ENCODE data around the gene ARHGAP45.
A peak's percentile ranks its signal among the peaks of the same experiment; 100 is the strongest.

The ARHGAP45 gene

DNA sequence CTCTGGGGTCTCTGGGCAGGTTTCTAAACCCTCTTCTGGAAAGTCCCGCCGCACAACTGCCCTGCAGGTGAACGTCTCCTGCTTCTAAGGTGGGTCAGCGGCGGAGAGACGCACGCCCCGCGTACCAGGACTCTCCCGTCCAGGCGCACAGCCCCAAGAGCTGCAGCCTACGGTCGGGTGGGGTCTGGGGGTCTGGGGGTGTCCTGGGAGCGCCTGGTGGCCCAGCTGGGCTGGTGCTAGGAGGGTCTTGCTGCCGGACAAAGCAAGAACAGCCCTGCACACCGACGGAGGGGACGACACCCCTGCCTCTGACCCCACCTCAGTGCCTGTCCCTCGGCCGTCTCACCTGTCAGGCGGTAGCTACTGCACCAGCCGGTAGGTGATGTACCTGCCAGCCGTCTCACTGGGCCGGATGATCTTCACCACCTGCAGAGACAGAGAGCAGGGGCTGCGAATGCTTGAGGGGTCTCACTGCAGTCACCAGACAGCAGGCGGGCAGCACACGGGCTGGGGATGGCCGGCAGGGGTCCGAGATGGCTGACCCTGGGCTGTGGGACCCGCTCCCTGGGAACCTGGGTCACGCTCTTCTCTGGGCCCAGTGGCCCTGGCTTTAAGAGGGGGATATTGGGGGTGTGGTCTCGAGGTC is 22.3 kb downstream of the ARHGAP45 start:
- no peak for DNase-seq

- no peak for DNase-seq
Observed at GRCh38 chr19:1089891-1090290, 22.9 kb downstream of the ARHGAP45 start.

DNA sequence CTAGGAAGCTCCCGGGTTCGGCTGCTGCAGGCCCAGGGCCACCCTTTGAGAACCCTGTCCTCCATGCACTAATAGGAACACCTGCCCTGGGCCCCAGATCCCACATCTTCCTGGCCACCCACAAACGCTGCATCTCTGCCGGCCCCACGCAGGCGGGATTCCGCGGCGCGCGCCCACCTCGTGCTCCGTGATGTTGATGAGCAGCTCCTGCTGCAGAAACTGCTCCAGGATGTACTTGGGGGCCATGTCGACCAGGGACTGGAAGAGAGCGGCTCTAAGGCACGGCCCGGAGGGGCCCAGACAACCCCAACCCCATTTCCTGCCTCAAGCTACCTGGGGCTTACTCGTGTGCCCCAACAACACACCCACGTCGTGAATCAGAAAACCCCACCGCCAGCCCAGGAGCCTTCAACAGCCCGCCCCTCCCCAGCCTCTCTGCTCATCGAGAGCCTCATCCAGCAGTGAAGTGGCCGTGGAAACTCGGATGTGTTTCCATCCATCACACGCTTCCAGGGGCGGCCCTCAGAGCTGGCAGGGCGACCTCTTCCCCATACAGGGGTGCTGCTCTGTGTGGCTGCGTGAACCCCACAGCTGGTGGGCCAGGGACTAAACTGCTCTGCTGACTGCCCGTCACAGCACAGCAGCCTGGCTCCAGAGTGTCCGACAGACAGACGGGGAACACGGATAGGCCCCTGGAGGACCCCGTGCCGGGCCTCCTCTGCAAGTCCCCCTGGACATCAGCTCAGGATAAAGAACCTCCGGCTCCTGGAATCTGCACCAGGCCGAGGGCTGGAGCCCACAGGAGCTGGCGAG is 24.0 kb downstream of the ARHGAP45 start:
- DNase-seq = no peak

- DNase-seq = no peak
Observed at GRCh38 chr19:1091544-1092175, 24.7 kb downstream of the ARHGAP45 start.

GRCh38 chr19:1093330-1093729 is 26.4 kb downstream of the ARHGAP45 start:
- no peak for DNase-seq

DNA sequence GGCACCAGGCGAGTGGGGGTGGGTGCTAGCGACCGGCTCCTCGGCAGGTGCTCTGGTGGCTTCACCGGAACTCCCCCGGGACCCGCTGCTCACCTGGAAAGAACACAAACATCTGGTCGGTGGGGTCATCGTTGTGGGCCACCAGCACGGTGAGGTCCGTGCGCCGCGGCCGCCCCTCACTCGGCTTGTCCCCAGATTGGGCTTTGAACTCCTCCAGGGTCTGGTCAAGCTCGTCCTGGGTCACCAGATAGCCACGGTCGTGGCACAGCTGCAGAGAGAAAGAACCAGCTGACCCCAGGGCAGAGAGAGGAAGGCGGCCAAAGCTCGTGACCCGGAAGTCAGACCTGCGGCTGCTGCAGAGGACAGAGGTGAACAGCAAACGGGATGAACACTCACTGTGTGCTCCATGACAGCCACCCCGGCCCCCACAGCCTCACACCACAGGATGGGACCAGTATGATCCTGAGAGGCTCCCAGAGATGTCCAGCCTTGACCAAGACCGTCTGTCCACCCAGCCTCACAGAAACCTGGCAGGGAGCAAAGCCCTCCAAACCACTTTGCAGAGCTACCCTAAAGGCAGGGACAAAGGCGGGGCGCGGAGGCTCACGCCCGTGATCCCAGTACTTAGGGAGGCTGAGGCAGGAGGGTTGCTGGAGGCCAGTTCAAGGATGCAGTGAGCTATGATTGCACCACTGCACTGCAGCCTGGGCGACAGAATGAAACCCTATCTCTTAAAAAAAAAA is 27.0 kb downstream of the ARHGAP45 start:
- no peak for DNase-seq

DNA sequence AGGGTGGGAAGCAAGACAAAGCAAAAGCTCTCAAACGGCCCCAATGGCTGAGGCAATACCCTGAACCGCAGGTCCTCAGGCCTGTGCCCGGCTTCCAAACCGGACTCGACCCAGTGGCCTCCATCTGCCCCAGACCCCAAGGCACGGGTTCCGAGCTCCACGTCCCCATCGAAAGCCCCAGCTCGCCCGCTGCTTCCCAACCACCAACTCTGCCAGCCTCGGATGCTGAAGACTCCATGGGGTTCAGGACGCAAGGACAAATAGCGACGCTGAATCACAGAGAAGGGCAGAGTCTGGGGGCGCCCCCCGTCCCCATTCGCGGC is 27.6 kb downstream of the ARHGAP45 start:
- DNase-seq = no peak

- peak; percentile 99 for DNase-seq
Observed at GRCh38 chr19:1094978-1095701, 28.2 kb downstream of the ARHGAP45 start, which contains the start of gene POLR2E. POLR2E (minus strand) TSS chr19:1095375; CDS start chr19:1095315, 60 bp downstream.

- DNase-seq = no peak
Observed at GRCh38 chr19:1097810-1098176, 30.8 kb downstream of the ARHGAP45 start.

- no peak for DNase-seq
Observed at GRCh38 chr19:1098177-1099051, 31.4 kb downstream of the ARHGAP45 start.

GRCh38 chr19:1101337-1101698 is 34.4 kb downstream of the ARHGAP45 start:
- no peak for DNase-seq

- DNase-seq = peak; percentile 59 to 66
Observed at GRCh38 chr19:1102407-1103131, 35.6 kb downstream of the ARHGAP45 start.

DNA sequence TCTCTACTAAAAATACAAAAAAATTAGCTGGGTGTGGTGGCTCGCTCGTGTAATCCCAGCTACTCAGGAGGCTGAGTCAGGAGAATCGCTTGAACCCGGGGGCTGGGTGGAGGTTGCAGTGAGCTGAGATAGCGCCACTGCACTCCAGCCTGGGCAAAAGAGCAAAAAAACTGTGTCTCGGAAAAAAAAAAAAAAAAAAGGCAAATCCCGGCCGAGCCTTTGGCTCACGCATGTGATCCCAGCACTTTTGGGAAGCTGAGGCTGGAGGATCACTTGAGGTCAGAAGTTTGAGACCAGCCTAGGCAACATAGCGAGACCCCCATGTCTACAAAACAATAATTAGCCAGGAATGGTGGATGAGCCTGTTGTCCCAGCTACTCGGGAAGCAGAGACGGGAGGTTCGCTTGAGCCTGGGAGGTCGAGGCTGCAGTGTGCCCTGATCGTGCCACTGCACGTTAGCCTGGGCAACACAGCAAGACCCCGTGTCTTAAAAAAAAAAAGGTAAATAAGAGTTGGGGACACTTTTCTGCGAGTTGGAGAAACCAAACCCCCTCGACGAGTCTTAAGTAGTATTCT is 36.3 kb downstream of the ARHGAP45 start:
- DNase-seq = no peak

DNA sequence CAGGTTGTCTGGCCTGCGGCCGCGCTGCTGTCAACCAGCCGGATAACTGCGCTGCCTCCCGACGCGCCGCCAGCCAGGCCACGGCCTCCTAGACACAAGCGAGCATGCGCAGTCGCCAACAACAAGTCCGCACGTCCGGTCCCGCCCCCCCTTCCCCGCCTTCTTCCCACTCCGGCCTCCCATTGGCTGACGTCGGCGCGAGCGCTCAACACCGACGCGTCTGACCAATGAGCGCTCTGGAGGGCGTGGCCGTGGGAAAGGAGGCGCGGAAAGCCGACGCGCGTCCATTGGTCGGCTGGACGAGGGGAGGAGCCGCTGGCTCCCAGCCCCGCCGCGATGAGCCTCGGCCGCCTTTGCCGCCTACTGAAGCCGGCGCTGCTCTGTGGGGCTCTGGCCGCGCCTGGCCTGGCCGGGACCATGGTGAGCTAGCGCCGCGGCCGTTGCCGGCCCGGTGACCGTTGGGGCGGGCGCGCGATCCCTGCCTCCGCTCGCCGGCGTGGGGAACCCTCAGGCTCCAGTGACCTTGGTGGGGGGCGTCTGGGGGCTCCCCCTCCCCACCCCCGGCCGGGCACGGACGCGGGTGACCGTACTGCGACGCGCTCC is 36.8 kb downstream of the ARHGAP45 start, which contains the start of gene GPX4:
TSS of gene GPX4 (plus strand) at position 287 of the 603 bp plus-strand sequence. CDS start at position 337, 50 bp downstream.
- DNase-seq = peak; percentile 97

GRCh38 chr19:1104311-1105007 is 37.5 kb downstream of the ARHGAP45 start:
- DNase-seq = peak; percentile 63 to 69

GRCh38 chr19:1105008-1105872 is 38.3 kb downstream of the ARHGAP45 start:
- DNase-seq = no peak

GRCh38 chr19:1105873-1106840 is 39.2 kb downstream of the ARHGAP45 start:
- DNase-seq = no peak
